ENCODE measurements around the gene NANOGP8. TPM values are rescaled to one million over a fixed set of nuclear protein-coding genes. Genes with fewer than 3 reads are reported as not detected.
"Not testable (repeated sequence)": the region's sequence is repeated elsewhere in the genome, so short reads cannot be mapped to it uniquely, and the experiment has no call there.

NANOGP8 gene
- total RNA-seq, 4 donors from 2014 or later = 1.2 to 9.4 (median 1.8) TPM

- peaks cover 0 to 4% (median 0%) of the 10 kb centered on the region in 3 donors for H3K36me3 ChIP-seq
- H3K4me1 ChIP-seq = no peaks in the 10 kb centered on the region
- H3K27ac ChIP-seq = no peak overlapping the region
- H3K4me3 ChIP-seq = no peak overlapping the region
- no peak for DNase-seq (ENCODE audit: low spot score in 2 of 2)
- TF ChIP-seq, protein P1, sequence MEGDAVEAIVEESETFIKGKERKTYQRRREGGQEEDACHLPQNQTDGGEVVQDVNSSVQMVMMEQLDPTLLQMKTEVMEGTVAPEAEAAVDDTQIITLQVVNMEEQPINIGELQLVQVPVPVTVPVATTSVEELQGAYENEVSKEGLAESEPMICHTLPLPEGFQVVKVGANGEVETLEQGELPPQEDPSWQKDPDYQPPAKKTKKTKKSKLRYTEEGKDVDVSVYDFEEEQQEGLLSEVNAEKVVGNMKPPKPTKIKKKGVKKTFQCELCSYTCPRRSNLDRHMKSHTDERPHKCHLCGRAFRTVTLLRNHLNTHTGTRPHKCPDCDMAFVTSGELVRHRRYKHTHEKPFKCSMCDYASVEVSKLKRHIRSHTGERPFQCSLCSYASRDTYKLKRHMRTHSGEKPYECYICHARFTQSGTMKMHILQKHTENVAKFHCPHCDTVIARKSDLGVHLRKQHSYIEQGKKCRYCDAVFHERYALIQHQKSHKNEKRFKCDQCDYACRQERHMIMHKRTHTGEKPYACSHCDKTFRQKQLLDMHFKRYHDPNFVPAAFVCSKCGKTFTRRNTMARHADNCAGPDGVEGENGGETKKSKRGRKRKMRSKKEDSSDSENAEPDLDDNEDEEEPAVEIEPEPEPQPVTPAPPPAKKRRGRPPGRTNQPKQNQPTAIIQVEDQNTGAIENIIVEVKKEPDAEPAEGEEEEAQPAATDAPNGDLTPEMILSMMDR (IDR thresholded peaks at IDR 0.05) = no peak
- TF ChIP-seq EP300 (IDR thresholded peaks at IDR 0.05) (no peak), POLR2A (IDR thresholded peaks at IDR 0.05) (no peak)
- 72 to 88% methylated on average over 2 of the region's 2 CpGs for WGBS, 2 donors
- H3K27me3 ChIP-seq = no peaks in the 10 kb centered on the region
- no peaks in the 10 kb centered on the region for H3K9me3 ChIP-seq
Observed at GRCh38 chr15:35089551-35089950, 4.5 kb upstream of the NANOGP8 start.

- no peak overlapping the region for H3K27ac ChIP-seq
- peaks cover 0 to 4% (median 0%) of the 10 kb centered on the region in 3 donors for H3K36me3 ChIP-seq
- no peaks in the 10 kb centered on the region for H3K9me3 ChIP-seq
- H3K4me3 ChIP-seq = no peak overlapping the region
- 67 to 71% methylated on average over 1 of the region's 1 CpG for WGBS, 2 donors
- H3K4me1 ChIP-seq = no peaks in the 10 kb centered on the region
- TF ChIP-seq POLR2A (IDR thresholded peaks at IDR 0.05) (no peak), EP300 (IDR thresholded peaks at IDR 0.05) (no peak)
- TF ChIP-seq, protein P1 (IDR thresholded peaks at IDR 0.05) = no peak
- H3K27me3 ChIP-seq = no peaks in the 10 kb centered on the region
- DNase-seq (ENCODE audit: low spot score in 2 of 2) = no peak
Observed at GRCh38 chr15:35088329-35088728, 3.2 kb upstream of the NANOGP8 start.

DNA sequence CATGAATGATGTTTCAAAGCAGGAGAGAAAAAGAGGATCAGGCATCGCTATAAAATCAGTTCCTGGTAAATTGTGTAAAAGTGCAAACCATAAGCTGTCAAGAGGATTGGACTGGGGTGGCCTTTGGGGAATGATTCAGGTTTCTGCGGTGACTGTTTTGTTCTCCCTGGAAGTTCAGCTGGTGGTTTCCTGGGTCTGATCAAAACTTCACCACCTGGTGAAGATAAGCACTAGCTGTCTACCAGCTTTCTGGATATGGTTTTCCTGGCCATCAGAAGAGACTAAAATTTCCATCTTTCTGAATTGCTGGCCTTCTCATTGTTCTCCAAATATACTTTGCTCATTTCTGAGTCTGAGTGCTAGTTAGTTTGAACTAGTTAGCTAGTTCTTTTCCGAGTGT, 2.7 kb upstream of the NANOGP8 start:
- Histone ChIP-seq H3K27ac (no peak overlapping the region), H3K27me3 (no peaks in the 10 kb centered on the region), H3K36me3 (peaks cover 0 to 2% (median 0%) of the 10 kb centered on the region in 3 donors), H3K4me3 (no peak overlapping the region), H3K4me1 (no peaks in the 10 kb centered on the region), H3K9me3 (no peaks in the 10 kb centered on the region)
- TF ChIP-seq, protein P1 (IDR thresholded peaks at IDR 0.05) = no peak
- TF ChIP-seq EP300 (IDR thresholded peaks at IDR 0.05) (no peak), POLR2A (IDR thresholded peaks at IDR 0.05) (no peak)
- DNase-seq (ENCODE audit: low spot score in 2 of 2) = no peak
- WGBS, 2 donors = 87 to 92% methylated on average over 3 of the region's 3 CpGs

GRCh38 chr15:35082371-35083348, 2.4 kb downstream of the NANOGP8 start:
- H3K27ac ChIP-seq; H3K27me3 ChIP-seq; H3K36me3 ChIP-seq; H3K4me1 ChIP-seq; DNase-seq (ENCODE audit: low spot score in 2 of 2); H3K4me3 ChIP-seq: not testable (repeated sequence)
- H3K9me3 ChIP-seq = peaks cover 0 to 10% (median 0%) of the 10 kb centered on the region in 4 donors
- 91 to 99% methylated on average over 18 to 23 of the region's 36 CpGs for WGBS, 2 donors

DNA sequence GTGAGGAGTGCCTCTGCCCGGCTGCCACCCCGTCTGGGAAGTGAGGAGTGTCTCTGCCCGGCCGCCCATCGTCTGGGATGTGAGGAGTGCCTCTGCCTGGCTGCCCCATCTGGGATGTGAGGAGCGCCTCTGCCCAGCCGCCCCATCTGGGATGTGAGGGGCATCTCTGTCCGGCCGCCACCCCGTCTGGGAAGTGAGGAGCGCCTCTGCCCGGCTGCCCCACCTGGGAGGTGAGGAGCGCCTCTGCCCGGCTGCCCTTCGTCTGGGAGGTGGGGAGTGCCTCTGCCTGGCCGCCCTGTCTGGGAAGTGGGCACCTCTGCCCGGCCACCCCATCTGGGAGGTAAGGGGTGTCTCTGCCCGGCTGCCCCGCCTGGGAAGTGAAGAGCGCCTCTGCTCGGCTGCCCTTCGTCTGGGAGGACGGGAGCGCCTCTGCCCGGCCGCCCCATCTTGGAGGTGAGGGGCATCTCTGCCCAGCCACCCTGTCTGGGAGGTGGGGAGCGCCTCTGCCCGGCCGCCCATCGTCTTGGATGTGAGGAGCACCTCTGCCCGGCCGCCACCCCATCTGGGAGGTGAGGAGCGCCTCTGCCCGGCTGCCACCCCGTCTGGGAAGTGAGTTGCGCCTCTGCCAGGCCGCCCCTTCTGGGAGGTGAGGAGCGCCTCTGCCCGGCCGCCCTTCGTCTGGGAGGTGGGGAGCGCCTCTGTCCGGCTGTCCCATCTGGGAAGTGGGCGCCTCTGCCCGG, 3.3 kb downstream of the NANOGP8 start:
- not testable (repeated sequence) for H3K4me3 ChIP-seq; H3K36me3 ChIP-seq; H3K4me1 ChIP-seq; DNase-seq (ENCODE audit: low spot score in 2 of 2); H3K27me3 ChIP-seq; H3K27ac ChIP-seq
- H3K9me3 ChIP-seq = peaks cover 0 to 10% (median 0%) of the 10 kb centered on the region in 4 donors
- 94 to 96% methylated on average over 23 to 27 of the region's 45 CpGs for WGBS, 2 donors

DNA sequence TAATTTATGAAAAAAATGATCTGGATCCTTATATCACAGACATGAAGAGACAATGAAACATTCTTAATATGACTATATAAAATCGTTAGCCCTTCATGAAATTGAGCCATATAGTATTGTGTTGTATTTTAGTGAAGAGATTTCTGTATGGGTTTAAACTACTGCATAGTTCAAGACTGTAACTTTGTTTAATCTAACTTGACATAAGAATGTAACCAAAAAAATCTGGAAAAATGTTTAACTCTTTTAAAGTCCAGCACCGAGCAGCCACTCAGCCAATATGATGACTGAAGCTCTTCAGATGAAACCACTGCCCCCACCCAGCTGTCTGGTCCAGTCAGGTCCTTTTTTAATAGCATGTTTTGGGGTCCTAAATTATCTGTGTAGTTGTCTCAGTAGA, 4.9 kb downstream of the NANOGP8 start:
- H3K4me3 ChIP-seq = no peak overlapping the region

More for the DNA sequence above, 4.9 kb downstream of the NANOGP8 start:
- no peaks in the 10 kb centered on the region for H3K4me1 ChIP-seq
- no peak overlapping the region for H3K27ac ChIP-seq
- no peaks in the 10 kb centered on the region for H3K27me3 ChIP-seq
- H3K36me3 ChIP-seq = no peaks in the 10 kb centered on the region
- no peak for DNase-seq (ENCODE audit: low spot score in 2 of 2)
- TF ChIP-seq, protein P1 (IDR thresholded peaks at IDR 0.05) = no peak
- TF ChIP-seq POLR2A (IDR thresholded peaks at IDR 0.05) (no peak), EP300 (IDR thresholded peaks at IDR 0.05) (no peak)
- H3K9me3 ChIP-seq = peaks cover 0 to 10% (median 0%) of the 10 kb centered on the region in 4 donors
- WGBS, 2 donors = 61 to 68% methylated on average over 2 of the region's 2 CpGs

All from tibial nerve (tissue), 4 donors.